GM12801 (cell line): ENCODE results near the gene DHRSX.

ENCODE experiments used
- TF ChIP-seq, protein P1 (sequence below): IDR thresholded peaks from one replicate; pipeline ENCODE4 v1.5.1; 2011; ENCODE audit warnings: control low read depth; ENCODE audit not compliant: insufficient read length; ENCODE audit errors: extremely low read depth

The DHRSX gene

DNA sequence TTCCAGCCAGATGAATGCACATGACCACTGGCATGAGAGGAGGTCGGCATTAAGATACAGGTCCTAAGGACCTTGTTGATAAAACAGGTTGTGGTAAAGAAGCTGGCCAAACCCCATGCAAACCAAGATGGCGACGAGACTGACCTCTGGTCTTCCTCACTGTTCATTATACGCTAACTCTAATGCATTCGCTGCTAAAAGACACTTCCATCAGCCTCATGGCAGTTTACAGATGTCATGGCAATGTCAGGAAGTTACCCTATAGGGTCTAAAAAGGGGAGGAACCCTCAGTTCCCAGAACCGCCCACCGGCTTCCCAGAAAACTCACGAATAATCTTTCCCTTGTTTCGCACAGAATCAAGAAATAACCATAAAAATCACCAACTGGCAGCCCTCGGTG lies 182.4 kb downstream of the DHRSX start:
- TF ChIP-seq, protein P1, sequence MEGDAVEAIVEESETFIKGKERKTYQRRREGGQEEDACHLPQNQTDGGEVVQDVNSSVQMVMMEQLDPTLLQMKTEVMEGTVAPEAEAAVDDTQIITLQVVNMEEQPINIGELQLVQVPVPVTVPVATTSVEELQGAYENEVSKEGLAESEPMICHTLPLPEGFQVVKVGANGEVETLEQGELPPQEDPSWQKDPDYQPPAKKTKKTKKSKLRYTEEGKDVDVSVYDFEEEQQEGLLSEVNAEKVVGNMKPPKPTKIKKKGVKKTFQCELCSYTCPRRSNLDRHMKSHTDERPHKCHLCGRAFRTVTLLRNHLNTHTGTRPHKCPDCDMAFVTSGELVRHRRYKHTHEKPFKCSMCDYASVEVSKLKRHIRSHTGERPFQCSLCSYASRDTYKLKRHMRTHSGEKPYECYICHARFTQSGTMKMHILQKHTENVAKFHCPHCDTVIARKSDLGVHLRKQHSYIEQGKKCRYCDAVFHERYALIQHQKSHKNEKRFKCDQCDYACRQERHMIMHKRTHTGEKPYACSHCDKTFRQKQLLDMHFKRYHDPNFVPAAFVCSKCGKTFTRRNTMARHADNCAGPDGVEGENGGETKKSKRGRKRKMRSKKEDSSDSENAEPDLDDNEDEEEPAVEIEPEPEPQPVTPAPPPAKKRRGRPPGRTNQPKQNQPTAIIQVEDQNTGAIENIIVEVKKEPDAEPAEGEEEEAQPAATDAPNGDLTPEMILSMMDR = no peak

DNA sequence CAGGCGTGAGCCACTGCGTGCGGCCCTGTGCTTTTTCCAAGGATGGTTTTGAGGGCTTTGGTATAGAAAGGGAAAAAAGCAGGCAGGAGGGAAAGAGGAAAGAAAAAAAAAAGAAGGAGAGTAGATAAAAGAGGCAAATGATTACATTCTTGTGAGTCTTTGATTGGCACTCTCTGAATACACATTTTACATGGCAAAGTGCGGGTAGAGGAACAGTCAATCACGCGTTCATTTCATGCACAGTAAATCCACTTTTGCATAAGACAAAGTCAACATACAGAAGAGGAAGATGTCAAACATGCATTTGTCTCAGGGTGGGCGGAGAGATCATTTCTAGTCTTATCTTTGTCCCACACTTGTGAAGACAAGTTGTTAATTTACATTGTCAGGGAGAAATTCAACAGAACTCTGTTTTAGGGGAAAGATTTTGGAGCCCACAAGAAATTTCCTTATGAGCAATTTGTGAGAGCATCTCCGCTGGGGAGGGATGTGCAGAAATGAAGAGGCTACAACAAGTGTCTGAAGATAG lies 183.2 kb downstream of the DHRSX start:
- TF ChIP-seq, protein P1 = no peak

DNA sequence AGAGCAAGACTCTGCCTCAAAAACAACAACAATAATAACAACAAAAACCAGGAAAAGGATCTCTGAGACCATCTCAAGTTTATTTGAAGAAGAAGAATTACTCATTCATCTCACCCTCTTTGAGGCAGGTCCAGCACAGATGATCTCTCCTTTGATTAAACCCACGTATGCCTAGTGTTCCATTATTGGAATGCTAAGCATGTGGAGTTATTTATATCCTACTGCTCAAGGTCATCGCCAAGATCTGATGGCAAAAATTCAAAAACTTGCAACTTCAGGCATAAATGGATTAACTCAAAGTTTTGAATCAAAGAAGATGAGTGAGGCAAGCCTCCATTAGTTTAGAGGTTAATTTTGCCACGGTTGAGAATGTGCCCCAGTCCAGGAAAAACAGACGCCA lies 184.2 kb downstream of the DHRSX start:
- TF ChIP-seq, protein P1 = no peak

DNA sequence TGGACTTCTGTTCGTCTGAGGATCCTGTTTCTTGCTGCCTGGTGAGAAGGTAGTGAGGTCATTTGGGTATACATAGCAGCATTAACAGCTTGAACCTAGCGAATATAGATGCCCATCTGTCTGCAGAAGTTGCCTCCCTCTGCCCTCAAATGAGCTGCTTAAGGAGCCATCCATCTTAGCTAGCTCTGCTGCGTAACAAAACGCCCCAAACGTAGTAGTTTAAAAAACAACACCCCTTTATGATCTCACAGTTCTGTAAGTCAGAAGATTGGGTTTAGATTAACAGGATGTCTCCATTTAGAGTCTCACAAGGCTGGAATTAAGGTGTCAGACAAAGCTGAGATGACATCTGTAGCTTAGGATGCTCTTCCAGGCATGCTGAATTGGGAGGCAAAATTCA lies 185.3 kb downstream of the DHRSX start:
- TF ChIP-seq, protein P1 = no peak

DNA sequence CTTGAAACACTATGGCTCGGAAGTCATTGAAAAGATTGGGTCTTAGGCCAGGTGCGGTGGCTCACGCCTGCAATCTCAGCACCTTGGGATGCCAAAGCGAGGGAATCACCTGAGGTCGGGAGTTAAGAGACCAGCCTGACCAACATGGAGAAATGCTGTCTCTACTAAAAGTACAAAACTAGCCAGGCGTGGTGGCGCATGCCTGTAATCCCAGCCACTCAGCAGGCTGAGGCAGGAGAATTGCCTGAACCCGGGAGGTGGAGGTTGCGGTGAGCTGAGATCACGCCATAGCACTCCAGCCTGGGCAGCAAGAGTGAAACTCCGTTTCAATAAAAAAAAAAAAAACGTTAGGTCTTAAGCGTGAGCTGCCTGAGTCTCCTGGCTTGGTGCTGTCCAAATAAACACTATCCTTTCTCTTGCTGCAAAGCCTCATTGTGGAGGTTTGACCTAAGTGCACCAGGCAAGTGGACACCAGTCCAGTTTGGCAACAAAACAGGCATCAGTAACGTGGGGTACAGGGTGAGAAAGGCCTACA lies 185.9 kb downstream of the DHRSX start:
- TF ChIP-seq, protein P1 = no peak

DNA sequence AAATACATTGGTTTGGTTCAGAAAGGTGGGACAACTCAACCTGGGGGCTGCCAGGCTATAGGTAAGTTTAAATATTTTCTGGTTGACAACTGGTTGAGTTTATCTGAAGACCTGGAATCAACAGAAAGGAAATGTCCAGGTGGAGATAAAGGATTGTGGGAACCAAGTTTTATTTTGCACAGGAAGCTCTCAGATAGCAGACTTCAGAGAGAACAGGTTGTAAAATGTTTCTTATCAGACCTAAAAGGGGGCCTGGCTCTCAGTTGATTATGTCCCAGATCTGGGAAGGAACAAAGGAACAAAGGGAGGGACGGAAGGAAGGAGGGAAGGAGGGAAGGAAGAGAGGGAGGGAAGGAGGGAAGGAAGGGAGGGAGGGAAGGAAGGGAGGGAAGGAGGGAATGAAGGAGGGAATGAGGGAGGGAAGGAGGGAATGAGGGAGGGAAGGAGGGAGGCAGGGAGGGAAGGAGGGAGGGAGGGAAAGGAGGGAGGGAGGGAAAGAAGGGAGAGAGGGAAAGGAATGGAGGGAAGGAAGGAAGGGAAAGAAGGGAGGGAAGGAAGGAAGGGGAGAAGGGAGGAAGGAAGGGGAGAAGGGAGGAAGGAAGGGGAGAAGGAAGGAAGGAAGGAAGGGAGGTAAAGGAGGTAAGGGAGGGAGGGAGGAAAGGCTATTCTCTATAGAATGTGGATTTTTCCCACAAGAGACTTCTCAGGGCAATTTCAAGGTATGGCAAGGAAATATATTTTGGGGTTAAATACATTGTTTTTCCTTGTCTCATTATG lies 186.7 kb downstream of the DHRSX start:
- TF ChIP-seq, protein P1 = no peak

DNA sequence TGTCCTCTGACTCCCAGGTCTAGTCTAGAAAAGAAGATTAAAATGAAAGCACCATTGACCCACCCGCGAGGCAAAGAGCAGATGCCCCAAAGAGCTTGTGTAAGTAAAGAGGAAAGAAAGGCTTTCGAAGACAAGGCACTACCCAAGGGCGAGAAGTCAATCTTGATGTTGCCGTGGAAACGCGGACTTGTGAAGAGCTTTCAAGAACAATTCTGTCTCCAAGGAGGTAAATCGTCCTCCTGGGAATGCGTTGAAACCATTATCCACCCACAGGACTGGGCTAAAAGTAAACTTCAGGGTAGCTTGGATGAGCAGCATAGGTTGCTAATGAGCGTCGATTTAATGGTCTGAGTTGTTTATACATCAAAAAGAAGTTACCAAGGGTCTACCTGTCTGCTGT lies 189.3 kb downstream of the DHRSX start:
- TF ChIP-seq, protein P1 = no peak
